COR-L47 (cell line): ENCODE measurements around the gene NEB.
A peak's percentile ranks its signal among the peaks of the same experiment; 100 is the strongest.
"Not testable (repeated sequence)": the region's sequence is repeated elsewhere in the genome, so short reads cannot be mapped to it uniquely, and the experiment has no call there.

ENCODE experiments used
- DNase-seq: peaks from one replicate; lab custom pipeline; 2025; lab: John Stamatoyannopoulos, UW

Gene NEB

GRCh38 chr2:151761193-151761592, 26.9 kb upstream of the NEB start:
- DNase-seq, result no peak

GRCh38 chr2:151760139-151760650, 25.9 kb upstream of the NEB start:
- no peak for DNase-seq

- no peak for DNase-seq
These were observed 24.5 kb upstream of the NEB start for GRCh38 chr2:151758744-151759143.

- peak; percentile 21 for DNase-seq
These were observed 23.6 kb upstream of the NEB start for GRCh38 chr2:151757861-151758260.

GRCh38 chr2:151756820-151757219, 22.5 kb upstream of the NEB start:
- DNase-seq, result no peak

GRCh38 chr2:151754253-151754897, 20.1 kb upstream of the NEB start:
- DNase-seq, result no peak

- DNase-seq, result no peak
These were observed 19.3 kb upstream of the NEB start for GRCh38 chr2:151753540-151753939.

GRCh38 chr2:151745261-151745660, 11.0 kb upstream of the NEB start:
- not testable (repeated sequence) for DNase-seq

- DNase-seq, result no peak
These were observed 3.9 kb downstream of the NEB start for GRCh38 chr2:151730262-151730975.

- DNase-seq, result no peak
These were observed 4.4 kb downstream of the NEB start for GRCh38 chr2:151729837-151730236.

GRCh38 chr2:151729415-151729811, 4.9 kb downstream of the NEB start:
- no peak for DNase-seq

GRCh38 chr2:151728804-151729414, 5.4 kb downstream of the NEB start:
- DNase-seq, result no peak

GRCh38 chr2:151727593-151728552, 6.4 kb downstream of the NEB start:
- DNase-seq, result no peak

GRCh38 chr2:151721161-151721560, 13.1 kb downstream of the NEB start:
- no peak for DNase-seq

- DNase-seq, result no peak
These were observed 13.8 kb downstream of the NEB start for GRCh38 chr2:151720521-151720920.

GRCh38 chr2:151718796-151719195, 15.5 kb downstream of the NEB start:
- no peak for DNase-seq

GRCh38 chr2:151718247-151718646, 16.0 kb downstream of the NEB start:
- DNase-seq, result no peak

- DNase-seq, result no peak
These were observed 17.6 kb downstream of the NEB start for GRCh38 chr2:151716721-151717120.

GRCh38 chr2:151713291-151713903, 20.9 kb downstream of the NEB start:
- DNase-seq, result no peak

GRCh38 chr2:151711025-151711424, 23.3 kb downstream of the NEB start:
- no peak for DNase-seq

- DNase-seq, result no peak
These were observed 25.5 kb downstream of the NEB start for GRCh38 chr2:151708788-151709187.

GRCh38 chr2:151707857-151708256, 26.4 kb downstream of the NEB start:
- no peak for DNase-seq
